GM23338 (cell line): ENCODE results near the gene STK39. TPM values are rescaled to one million over a fixed set of nuclear protein-coding genes. Genes with fewer than 3 reads are reported as not detected.

Experiments
- ATAC-seq: fragments of 200-7000 bp; cut with Tn5 transposase; 3 replicates; pipeline ENCODE4 v1.9.1; 2020
- DNase-seq: peaks from one replicate; pipeline ENCODE4 v3.0.0-alpha.2; 2015; ENCODE audit warnings: low spot score
- H2AFZ ChIP-seq: fragments of 200-600 bp; sonication (generic); 2 replicates; pipeline ENCODE4 v1.8.0; 2016; ENCODE audit warnings: antibody characterized with exemption, mild to moderate bottlenecking, moderate library complexity
- H3F3A ChIP-seq: fragments of 200-600 bp; sonication (generic); replicated peaks from 2 replicates; pipeline ENCODE4 v1.8.0; 2017; ENCODE audit warnings: antibody characterized with exemption, mixed run types, low read depth
- H3K27ac ChIP-seq: fragments of 200-600 bp; sonication (generic); 2 replicates; pipeline ENCODE4 v1.6.1; 2016; ENCODE audit warnings: low read depth
- H3K27me3 ChIP-seq: fragments of 200-600 bp; sonication (generic); 2 replicates; pipeline ENCODE4 v1.8.0; 2016; ENCODE audit warnings: mild to moderate bottlenecking, mixed run types, moderate library complexity; ENCODE audit not compliant: insufficient read depth
- H3K36me3 ChIP-seq: fragments of 200-600 bp; sonication (generic); 2 replicates; pipeline ENCODE4 v1.8.0; 2016; ENCODE audit warnings: mild to moderate bottlenecking; ENCODE audit not compliant: insufficient read depth
- H3K4me1 ChIP-seq: fragments of 200-600 bp; sonication (generic); 2 replicates; pipeline ENCODE4 v1.8.0; 2016; ENCODE audit warnings: mild to moderate bottlenecking, moderate library complexity; ENCODE audit not compliant: insufficient read depth
- H3K4me2 ChIP-seq: fragments of 200-600 bp; sonication (generic); 2 replicates; pipeline ENCODE4 v1.7.1; 2017; ENCODE audit warnings: mixed run types
- H3K4me3 ChIP-seq: fragments of 200-600 bp; sonication (generic); 2 replicates; pipeline ENCODE4 v1.6.1; 2016; ENCODE audit warnings: mixed run types
- H3K79me2 ChIP-seq: fragments of 200-600 bp; sonication (generic); replicated peaks from 2 replicates; pipeline ENCODE4 v1.8.0; 2017; ENCODE audit warnings: mild to moderate bottlenecking; ENCODE audit not compliant: insufficient read depth
- H3K9me2 ChIP-seq: fragments of 200-600 bp; sonication (generic); 2 replicates; pipeline ENCODE4 v1.8.0; 2017; ENCODE audit not compliant: insufficient read depth
- H4K20me1 ChIP-seq: fragments of 200-600 bp; sonication (generic); replicated peaks from 2 replicates; pipeline ENCODE4 v1.8.0; 2017; ENCODE audit warnings: mild to moderate bottlenecking; ENCODE audit not compliant: insufficient read depth
- H3K27ac Mint-ChIP-seq: 2 replicates; pipeline ENCODE4 v1.8.0; 2020; ENCODE audit warnings: inconsistent platforms, mild to moderate bottlenecking, moderate library complexity, mixed read lengths
- H3K27me3 Mint-ChIP-seq: 3 replicates; pipeline ENCODE4 v1.8.0; 2022; ENCODE audit warnings: low read depth, mild to moderate bottlenecking, moderate library complexity, mixed read lengths, inconsistent platforms; ENCODE audit not compliant: insufficient read depth, poor library complexity
- H3K36me3 Mint-ChIP-seq: 3 replicates; pipeline ENCODE4 v1.8.0; 2021; ENCODE audit warnings: low read depth, mild to moderate bottlenecking, inconsistent platforms, moderate library complexity, mixed read lengths
- H3K4me1 Mint-ChIP-seq: 3 replicates; pipeline ENCODE4 v1.8.0; 2020; ENCODE audit warnings: mild to moderate bottlenecking, inconsistent platforms, mixed read lengths
- H3K4me3 Mint-ChIP-seq: 3 replicates; pipeline ENCODE4 v1.8.0; 2021; ENCODE audit warnings: moderate library complexity, mild to moderate bottlenecking, inconsistent platforms, mixed read lengths
- H3K9me3 Mint-ChIP-seq: 3 replicates; pipeline ENCODE4 v1.8.0; 2020; ENCODE audit warnings: moderate library complexity, mild to moderate bottlenecking, inconsistent platforms, mixed read lengths
- ETS1 ChIP-seq: IDR thresholded peaks from 2 replicates; pipeline ENCODE4 v1.6.1; 2016; ENCODE audit warnings: antibody characterized with exemption
- EZH2 ChIP-seq: fragments of 200-600 bp; sonication (generic); IDR thresholded peaks from one replicate; pipeline ENCODE4 v1.8.0; 2017; ENCODE audit warnings: antibody characterized with exemption, mild to moderate bottlenecking, low read depth; ENCODE audit not compliant: unreplicated experiment
- EZH2phosphoT487 ChIP-seq: fragments of 200-600 bp; sonication (generic); IDR thresholded peaks from one replicate; pipeline ENCODE4 v1.8.1; 2018; ENCODE audit warnings: antibody characterized with exemption; ENCODE audit not compliant: unreplicated experiment
- STAT1 ChIP-seq: IDR thresholded peaks from one replicate; pipeline ENCODE4 v1.6.1; 2016; ENCODE audit warnings: antibody characterized with exemption; ENCODE audit not compliant: unreplicated experiment
- ZNF114 ChIP-seq: fragments of 250-450 bp; sonication (Bioruptor Pico); IDR thresholded peaks from 2 replicates; pipeline ENCODE4 v1.5.0; 2020; ENCODE audit warnings: mild to moderate bottlenecking, moderate library complexity
- ZNF462 ChIP-seq: fragments of 250-450 bp; sonication (Bioruptor Pico); IDR thresholded peaks from 2 replicates; pipeline ENCODE4 v1.5.0; 2020; ENCODE audit warnings: mild to moderate bottlenecking, moderate library complexity
- polyA plus RNA-seq: library from polyadenylated mRNA; unstranded; fragments of >200 nt; fragmentation: Nextera tagmentation; extraction: Ambion mirVana; gene quantifications from 2 replicates; pipeline ENCODE4 v1.2.1, GENCODE V29; 2016
- total RNA-seq: library from RNA; depleted of rRNA; stranded (reverse); fragments of >200 nt; shearing (Covaris generic); gene quantifications from 2 replicates; pipeline ENCODE4 v1.2.3, GENCODE V29; 2014

The STK39 gene
- total and polyA plus RNA-seq, 2 experiments from 2014 or later = 9.5 to 16.9 TPM

GRCh38 chr2:168030862-168031624 lies 216.4 kb downstream of the STK39 start:
- H3K4me3 ChIP-seq = no peak overlapping the region
- no peak for TF ChIP-seq STAT1
- TF ChIP-seq EZH2phosphoT487 = no peak
- TF ChIP-seq ETS1 = no peak
- TF ChIP-seq ZNF114 (CRISPR knock-in tag) = no peak
- no peak for TF ChIP-seq EZH2
- TF ChIP-seq ZNF462 (CRISPR knock-in tag) = no peak
- no peak overlapping the region for H3K27ac Mint-ChIP-seq
- H3K36me3 ChIP-seq = no peaks in the 10 kb centered on the region
- no peak for DNase-seq
- no peak for ATAC-seq
- H3K27me3 Mint-ChIP-seq = no peaks in the 10 kb centered on the region
- H4K20me1 ChIP-seq = no peaks in the 10 kb centered on the region
- H3K4me2 ChIP-seq = no peak overlapping the region
- H3F3A ChIP-seq = no peaks in the 10 kb centered on the region
- H3K36me3 Mint-ChIP-seq = no peaks in the 10 kb centered on the region
- H3K4me1 Mint-ChIP-seq = no peaks in the 10 kb centered on the region
- no peak overlapping the region for H2AFZ ChIP-seq
- H3K79me2 ChIP-seq = no peaks in the 10 kb centered on the region
- H3K9me3 Mint-ChIP-seq = no peaks in the 10 kb centered on the region
- H3K9me2 ChIP-seq = no peaks in the 10 kb centered on the region
- H3K4me1 ChIP-seq = no peaks in the 10 kb centered on the region
- H3K4me3 Mint-ChIP-seq = no peak overlapping the region
- no peak overlapping the region for H3K27ac ChIP-seq
- no peaks in the 10 kb centered on the region for H3K27me3 ChIP-seq
